ENCODE results near the gene PTOV1.

DNA sequence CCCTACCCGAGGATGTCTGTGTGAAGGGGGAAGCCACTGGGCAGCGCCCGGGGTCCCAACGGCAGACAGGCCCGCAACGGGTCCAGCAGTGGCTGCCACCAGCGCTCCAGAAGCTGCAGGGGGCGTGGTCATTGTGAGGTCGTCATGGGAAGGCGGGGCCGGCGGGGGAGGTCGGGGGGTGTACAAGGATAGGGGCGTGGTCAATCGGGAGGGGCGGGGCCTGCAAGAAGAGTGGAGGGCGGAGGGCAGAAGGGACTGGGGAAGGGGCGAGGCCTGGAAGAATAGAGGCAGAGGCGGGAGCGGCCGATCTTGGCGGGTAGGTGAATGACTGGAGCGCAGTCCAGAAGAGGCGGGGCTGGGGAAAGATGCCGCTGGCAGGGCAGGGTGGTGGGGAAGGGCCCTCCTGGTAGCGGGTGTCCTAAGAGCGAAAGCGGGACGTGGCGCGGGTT, 42.2 kb upstream of the PTOV1 start:
- no peak for TF ChIP-seq GATA2 (IDR thresholded peaks at IDR 0.05; ENCODE audit: low read depth, low read length)
- TF ChIP-seq GATA3 (IDR thresholded peaks at IDR 0.05; ENCODE audit: low read depth, low read length): no peak

Data from SH-SY5Y (cell line).